ENCODE measurements around the gene MARCHF9. TPM values are rescaled to one million over a fixed set of nuclear protein-coding genes. Genes with fewer than 3 reads are reported as not detected.

The MARCHF9 gene
- total RNA-seq, 1 donor from 2014 or later: 15.0 TPM

GRCh38 chr12:57777911-57778310 lies 23.0 kb downstream of the MARCHF9 start:
- no peak for DNase-seq (ENCODE audit: extremely low spot score, unreplicated experiment)
- Mint-ChIP-seq H3K4me1 (ENCODE audit: unreplicated experiment) (peaks cover 9% of the 10 kb centered on the region), H3K27me3 (no peaks in the 10 kb centered on the region), H3K27ac (no peak overlapping the region), H3K9me3 (no peaks in the 10 kb centered on the region), H3K4me3 (no peak overlapping the region), H3K36me3 (peaks cover 4% of the 10 kb centered on the region)
- no peak for TF ChIP-seq CTCF (conservative IDR thresholded peaks at IDR 0.05)

- Mint-ChIP-seq H3K27me3 (no peaks in the 10 kb centered on the region), H3K4me3 (no peak overlapping the region), H3K4me1 (ENCODE audit: unreplicated experiment) (peaks cover 7% of the 10 kb centered on the region), H3K27ac (no peak overlapping the region), H3K36me3 (peaks cover 9% of the 10 kb centered on the region), H3K9me3 (no peaks in the 10 kb centered on the region)
- DNase-seq (ENCODE audit: extremely low spot score, unreplicated experiment): no peak
- TF ChIP-seq CTCF (conservative IDR thresholded peaks at IDR 0.05): no peak
Observed at GRCh38 chr12:57779736-57780135, 24.8 kb downstream of the MARCHF9 start.

GRCh38 chr12:57780284-57780897 lies 25.5 kb downstream of the MARCHF9 start:
- no peak overlapping the region for H3K27ac Mint-ChIP-seq
- H3K4me1 Mint-ChIP-seq (ENCODE audit: unreplicated experiment): peaks cover 7% of the 10 kb centered on the region
- H3K4me3 Mint-ChIP-seq: no peak overlapping the region
- no peaks in the 10 kb centered on the region for H3K27me3 Mint-ChIP-seq
- no peak for TF ChIP-seq CTCF (conservative IDR thresholded peaks at IDR 0.05)
- H3K36me3 Mint-ChIP-seq: peaks cover 9% of the 10 kb centered on the region
- H3K9me3 Mint-ChIP-seq: no peaks in the 10 kb centered on the region
- no peak for DNase-seq (ENCODE audit: extremely low spot score, unreplicated experiment)

GRCh38 chr12:57781244-57781643 lies 26.3 kb downstream of the MARCHF9 start:
- H3K4me3 Mint-ChIP-seq: no peak overlapping the region
- no peak overlapping the region for H3K27ac Mint-ChIP-seq
- H3K27me3 Mint-ChIP-seq: no peaks in the 10 kb centered on the region
- TF ChIP-seq CTCF (conservative IDR thresholded peaks at IDR 0.05): no peak
- H3K4me1 Mint-ChIP-seq (ENCODE audit: unreplicated experiment): peaks cover 7% of the 10 kb centered on the region
- H3K9me3 Mint-ChIP-seq: no peaks in the 10 kb centered on the region
- peaks cover 11% of the 10 kb centered on the region for H3K36me3 Mint-ChIP-seq
- no peak for DNase-seq (ENCODE audit: extremely low spot score, unreplicated experiment)

DNA sequence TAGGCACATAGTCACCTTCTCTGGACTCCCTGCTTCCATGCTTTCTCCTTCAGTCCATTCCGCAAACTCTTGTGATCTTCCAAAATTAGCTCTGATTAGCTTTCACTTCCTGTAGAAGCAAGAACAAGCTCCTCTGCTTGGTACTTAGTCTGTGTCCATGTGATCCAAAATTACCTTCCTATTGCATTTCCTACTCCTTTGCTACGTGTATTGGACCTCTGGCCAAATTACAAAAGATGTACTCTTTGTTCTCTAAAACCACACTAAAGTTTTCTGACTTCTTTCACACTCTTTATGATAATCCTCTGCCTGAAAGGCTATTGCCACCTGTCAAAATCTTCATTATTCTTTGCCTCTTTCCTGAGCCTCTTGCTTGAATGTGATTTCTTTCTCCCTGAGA lies 26.9 kb downstream of the MARCHF9 start:
- no peak for TF ChIP-seq CTCF (conservative IDR thresholded peaks at IDR 0.05)
- DNase-seq (ENCODE audit: extremely low spot score, unreplicated experiment): no peak
- H3K36me3 Mint-ChIP-seq: peaks cover 16% of the 10 kb centered on the region
- no peak overlapping the region for H3K4me3 Mint-ChIP-seq
- no peak overlapping the region for H3K27ac Mint-ChIP-seq
- no peaks in the 10 kb centered on the region for H3K27me3 Mint-ChIP-seq
- H3K4me1 Mint-ChIP-seq (ENCODE audit: unreplicated experiment): peaks cover 7% of the 10 kb centered on the region
- no peaks in the 10 kb centered on the region for H3K9me3 Mint-ChIP-seq

- TF ChIP-seq CTCF (conservative IDR thresholded peaks at IDR 0.05): no peak
- H3K27me3 Mint-ChIP-seq: no peaks in the 10 kb centered on the region
- H3K9me3 Mint-ChIP-seq: no peaks in the 10 kb centered on the region
- H3K4me1 Mint-ChIP-seq (ENCODE audit: unreplicated experiment): peaks cover 7% of the 10 kb centered on the region
- H3K36me3 Mint-ChIP-seq: peaks cover 17% of the 10 kb centered on the region
- DNase-seq (ENCODE audit: extremely low spot score, unreplicated experiment): no peak
- peak overlapping the region; percentile 100 for H3K4me3 Mint-ChIP-seq
- H3K27ac Mint-ChIP-seq: peak overlapping the region; percentile 97
Observed at GRCh38 chr12:57782243-57782607, 27.3 kb downstream of the MARCHF9 start.

Measured in type B pancreatic cell (in vitro differentiated cells).